Measurements from ENCODE around the gene CGB3.

CGB3 gene

DNA sequence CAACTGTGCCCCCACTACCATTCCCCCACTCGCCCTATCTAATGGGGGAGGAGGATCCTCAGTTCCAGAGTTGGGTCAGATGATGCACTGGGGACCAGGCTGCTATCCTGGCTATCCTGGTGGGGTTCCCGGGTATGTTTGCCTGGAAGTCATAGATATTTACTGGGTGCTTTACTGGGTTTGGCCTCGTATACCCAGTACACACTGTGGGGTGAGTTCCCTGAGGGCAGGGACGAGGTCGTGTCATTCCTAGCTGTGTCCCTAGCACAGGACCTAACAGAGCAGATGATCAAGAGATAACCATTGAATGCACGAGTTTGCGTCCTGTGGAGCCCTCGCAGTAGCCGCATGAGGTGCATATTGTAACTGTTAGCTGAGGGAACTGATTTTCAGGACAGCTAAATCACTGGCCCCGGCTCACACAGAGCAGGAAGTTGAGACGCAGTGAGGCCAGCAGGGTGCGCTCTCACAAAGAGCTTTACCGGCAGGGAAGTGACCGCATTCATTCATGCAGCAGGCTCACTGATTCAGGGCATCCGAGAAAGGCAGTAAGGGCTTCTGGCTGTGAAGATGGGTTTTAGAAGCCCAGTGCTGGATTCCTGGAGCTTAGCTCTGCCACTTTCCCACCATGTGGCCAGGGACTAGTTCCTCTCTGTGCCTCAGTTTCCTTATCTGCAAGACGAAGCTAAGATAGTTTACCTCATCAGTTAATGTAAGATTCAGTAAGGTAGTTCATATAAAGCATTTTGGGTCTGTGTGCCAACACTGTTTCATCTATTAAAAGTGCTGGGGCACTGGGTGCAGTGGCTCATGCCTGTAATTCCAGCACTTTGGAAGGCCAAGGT lies 24.4 kb downstream of the CGB3 start (continued):
- TF ChIP-seq SCRT1 (tag by site-specific recombination; IDR thresholded peaks at IDR 0.05; ENCODE audit: borderline replicate concordance) (no peak), ZFP41 (tag by site-specific recombination; IDR thresholded peaks at IDR 0.05; ENCODE audit: borderline replicate concordance) (no peak), KLF9 (tag by site-specific recombination; IDR thresholded peaks at IDR 0.05; ENCODE audit: low read depth) (no peak), ZNF114 (tag by site-specific recombination; IDR thresholded peaks at IDR 0.05) (no peak), HOXC10 (CRISPR knock-in tag; IDR thresholded peaks at IDR 0.05) (no peak), ZNF626 (tag by site-specific recombination; IDR thresholded peaks at IDR 0.05) (no peak), TRIM28 (IDR thresholded peaks at IDR 0.05; ENCODE audit: borderline replicate concordance, low read length) (0 out of 2 replicates have a peak, but pooled peaks have one; percentile 13), BCL11A (tag by site-specific recombination; IDR thresholded peaks at IDR 0.05; ENCODE audit: low read depth) (no peak), ZNF530 (tag by site-specific recombination; IDR thresholded peaks at IDR 0.05; ENCODE audit: low read depth) (no peak), KLF7 (tag by site-specific recombination; IDR thresholded peaks at IDR 0.05; ENCODE audit: borderline replicate concordance) (no peak), ZNF792 (tag by site-specific recombination; IDR thresholded peaks at IDR 0.05) (no peak), ZNF660 (tag by site-specific recombination; IDR thresholded peaks at IDR 0.05) (peak; percentile 78; the same call in 1 of the 2 replicates), ZNF24 (tag by site-specific recombination; IDR thresholded peaks at IDR 0.05) (peak; percentile 59; the same call in 1 of the 2 replicates), ZNF521 (tag by site-specific recombination; IDR thresholded peaks at IDR 0.05) (no peak), IKZF3 (tag by site-specific recombination; IDR thresholded peaks at IDR 0.05) (no peak), ZNF221 (tag by site-specific recombination; IDR thresholded peaks at IDR 0.05; ENCODE audit: borderline replicate concordance) (no peak)
- TF ChIP-seq, protein P1, sequence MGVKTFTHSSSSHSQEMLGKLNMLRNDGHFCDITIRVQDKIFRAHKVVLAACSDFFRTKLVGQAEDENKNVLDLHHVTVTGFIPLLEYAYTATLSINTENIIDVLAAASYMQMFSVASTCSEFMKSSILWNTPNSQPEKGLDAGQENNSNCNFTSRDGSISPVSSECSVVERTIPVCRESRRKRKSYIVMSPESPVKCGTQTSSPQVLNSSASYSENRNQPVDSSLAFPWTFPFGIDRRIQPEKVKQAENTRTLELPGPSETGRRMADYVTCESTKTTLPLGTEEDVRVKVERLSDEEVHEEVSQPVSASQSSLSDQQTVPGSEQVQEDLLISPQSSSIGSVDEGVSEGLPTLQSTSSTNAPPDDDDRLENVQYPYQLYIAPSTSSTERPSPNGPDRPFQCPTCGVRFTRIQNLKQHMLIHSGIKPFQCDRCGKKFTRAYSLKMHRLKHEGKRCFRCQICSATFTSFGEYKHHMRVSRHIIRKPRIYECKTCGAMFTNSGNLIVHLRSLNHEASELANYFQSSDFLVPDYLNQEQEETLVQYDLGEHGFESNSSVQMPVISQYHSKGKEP (tag by site-specific recombination; IDR thresholded peaks at IDR 0.05), result peak; percentile 58; the same call in 1 of the 2 replicates
- TF ChIP-seq, protein P2, sequence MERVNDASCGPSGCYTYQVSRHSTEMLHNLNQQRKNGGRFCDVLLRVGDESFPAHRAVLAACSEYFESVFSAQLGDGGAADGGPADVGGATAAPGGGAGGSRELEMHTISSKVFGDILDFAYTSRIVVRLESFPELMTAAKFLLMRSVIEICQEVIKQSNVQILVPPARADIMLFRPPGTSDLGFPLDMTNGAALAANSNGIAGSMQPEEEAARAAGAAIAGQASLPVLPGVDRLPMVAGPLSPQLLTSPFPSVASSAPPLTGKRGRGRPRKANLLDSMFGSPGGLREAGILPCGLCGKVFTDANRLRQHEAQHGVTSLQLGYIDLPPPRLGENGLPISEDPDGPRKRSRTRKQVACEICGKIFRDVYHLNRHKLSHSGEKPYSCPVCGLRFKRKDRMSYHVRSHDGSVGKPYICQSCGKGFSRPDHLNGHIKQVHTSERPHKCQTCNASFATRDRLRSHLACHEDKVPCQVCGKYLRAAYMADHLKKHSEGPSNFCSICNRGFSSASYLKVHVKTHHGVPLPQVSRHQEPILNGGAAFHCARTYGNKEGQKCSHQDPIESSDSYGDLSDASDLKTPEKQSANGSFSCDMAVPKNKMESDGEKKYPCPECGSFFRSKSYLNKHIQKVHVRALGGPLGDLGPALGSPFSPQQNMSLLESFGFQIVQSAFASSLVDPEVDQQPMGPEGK (tag by site-specific recombination; IDR thresholded peaks at IDR 0.05), result no peak
- TF ChIP-seq, protein P3, sequence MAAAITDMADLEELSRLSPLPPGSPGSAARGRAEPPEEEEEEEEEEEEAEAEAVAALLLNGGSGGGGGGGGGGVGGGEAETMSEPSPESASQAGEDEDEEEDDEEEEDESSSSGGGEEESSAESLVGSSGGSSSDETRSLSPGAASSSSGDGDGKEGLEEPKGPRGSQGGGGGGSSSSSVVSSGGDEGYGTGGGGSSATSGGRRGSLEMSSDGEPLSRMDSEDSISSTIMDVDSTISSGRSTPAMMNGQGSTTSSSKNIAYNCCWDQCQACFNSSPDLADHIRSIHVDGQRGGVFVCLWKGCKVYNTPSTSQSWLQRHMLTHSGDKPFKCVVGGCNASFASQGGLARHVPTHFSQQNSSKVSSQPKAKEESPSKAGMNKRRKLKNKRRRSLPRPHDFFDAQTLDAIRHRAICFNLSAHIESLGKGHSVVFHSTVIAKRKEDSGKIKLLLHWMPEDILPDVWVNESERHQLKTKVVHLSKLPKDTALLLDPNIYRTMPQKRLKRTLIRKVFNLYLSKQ (tag by site-specific recombination; IDR thresholded peaks at IDR 0.05; ENCODE audit: borderline replicate concordance), result no peak

DNA sequence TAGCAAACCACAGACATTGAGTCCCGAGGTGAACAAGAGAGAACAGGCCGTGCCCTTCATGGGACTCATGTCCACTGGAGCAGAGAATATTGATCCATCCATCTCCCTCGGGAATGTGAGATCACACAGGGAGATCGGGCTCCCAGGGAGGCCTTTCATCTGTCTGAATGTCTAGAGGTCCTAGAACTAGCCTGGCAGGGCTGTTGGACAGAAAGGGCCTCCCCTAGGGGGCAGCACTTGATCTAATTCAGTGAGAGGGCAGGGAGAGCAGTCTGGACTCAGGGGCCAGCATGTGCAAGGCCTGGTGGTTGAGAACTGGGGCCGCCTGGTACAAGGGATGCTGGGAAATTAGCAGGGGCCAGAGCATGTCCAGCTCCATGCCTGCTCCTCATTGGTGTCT lies 26.2 kb downstream of the CGB3 start:
- H3K27ac ChIP-seq (ENCODE audit: extremely low read depth, low read depth, low read length), result no peak overlapping the region
- no peak overlapping the region for H3K4me3 ChIP-seq (ENCODE audit: low read depth, low read length)
- ChIA-PET CTCF (interaction anchor here (0.6 to 5.5 kb wide), 38 partner anchors 9 to 1050 kb away, joined by 3 to 133 read pairs (median 4); partner anchors contain the start of gene KCNA7), POLR2A (interaction anchor here (0.5 kb wide), 1 partner anchor 8 kb away, joined by 5 read pairs; no protein-coding TSS in a partner anchor)
- peaks cover 25 to 30% of the 10 kb centered on the region in 2 experiments; a peak in 2 of 3 replicates for H3K36me3 ChIP-seq (ENCODE audit: control insufficient read depth in 2 of 2, insufficient read depth in 1 of 2, low read length in 2 of 2)
- TF ChIP-seq ZNF561 (tag by site-specific recombination; IDR thresholded peaks at IDR 0.05; ENCODE audit: borderline replicate concordance) (no peak), ZIC2 (tag by site-specific recombination; IDR thresholded peaks at IDR 0.05) (0 out of 2 replicates have a peak, but pooled peaks have one; percentile 14), GLIS1 (tag by site-specific recombination; IDR thresholded peaks at IDR 0.05) (peak; percentile 78), ZNF341 (tag by site-specific recombination; IDR thresholded peaks at IDR 0.05; ENCODE audit: low read depth) (no peak), ZSCAN23 (tag by site-specific recombination; IDR thresholded peaks at IDR 0.05) (no peak), KLF8 (tag by site-specific recombination; IDR thresholded peaks at IDR 0.05) (no peak), ZNF777 (tag by site-specific recombination; IDR thresholded peaks at IDR 0.05; ENCODE audit: borderline replicate concordance) (no peak), ZBTB17 (tag by site-specific recombination; IDR thresholded peaks at IDR 0.05) (0 out of 2 replicates have a peak, but pooled peaks have one; percentile 21), ZNF623 (tag by site-specific recombination; IDR thresholded peaks at IDR 0.05) (peak; percentile 43)
- TF ChIP-seq, protein P4, sequence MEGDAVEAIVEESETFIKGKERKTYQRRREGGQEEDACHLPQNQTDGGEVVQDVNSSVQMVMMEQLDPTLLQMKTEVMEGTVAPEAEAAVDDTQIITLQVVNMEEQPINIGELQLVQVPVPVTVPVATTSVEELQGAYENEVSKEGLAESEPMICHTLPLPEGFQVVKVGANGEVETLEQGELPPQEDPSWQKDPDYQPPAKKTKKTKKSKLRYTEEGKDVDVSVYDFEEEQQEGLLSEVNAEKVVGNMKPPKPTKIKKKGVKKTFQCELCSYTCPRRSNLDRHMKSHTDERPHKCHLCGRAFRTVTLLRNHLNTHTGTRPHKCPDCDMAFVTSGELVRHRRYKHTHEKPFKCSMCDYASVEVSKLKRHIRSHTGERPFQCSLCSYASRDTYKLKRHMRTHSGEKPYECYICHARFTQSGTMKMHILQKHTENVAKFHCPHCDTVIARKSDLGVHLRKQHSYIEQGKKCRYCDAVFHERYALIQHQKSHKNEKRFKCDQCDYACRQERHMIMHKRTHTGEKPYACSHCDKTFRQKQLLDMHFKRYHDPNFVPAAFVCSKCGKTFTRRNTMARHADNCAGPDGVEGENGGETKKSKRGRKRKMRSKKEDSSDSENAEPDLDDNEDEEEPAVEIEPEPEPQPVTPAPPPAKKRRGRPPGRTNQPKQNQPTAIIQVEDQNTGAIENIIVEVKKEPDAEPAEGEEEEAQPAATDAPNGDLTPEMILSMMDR (tag by site-specific recombination; IDR thresholded peaks at IDR 0.05), result peak; percentile 42
- 0 out of 2 replicates have a peak, but pooled peaks cover 6% of the 10 kb centered on the region for H3K4me1 ChIP-seq (ENCODE audit: control insufficient read depth, insufficient read depth, low read length)
- no peaks in the 10 kb centered on the region for H3K9me3 ChIP-seq (ENCODE audit: control insufficient read depth, insufficient read depth, low read depth, low read length)

Measured in HEK293 (cell line).